AG10803 (cell line): ENCODE data around the gene C20orf204.
A peak's percentile ranks its signal among the peaks of the same experiment; 100 is the strongest.

ENCODE experiments used
- DNase-seq: peaks from one replicate; pipeline ENCODE4 v3.0.0; 2010; ENCODE audit warnings: low read depth
- H3K4me3 ChIP-seq: 2 replicates; pipeline ENCODE4 v1.5.1; 2011; ENCODE audit warnings: mild to moderate bottlenecking, low read length, control low read depth
- TF ChIP-seq, protein P1 (sequence below): conservative IDR thresholded peaks from 2 replicates; pipeline ENCODE4 v1.5.1; 2011; ENCODE audit warnings: mild to moderate bottlenecking, low read length, control low read depth, inconsistent platforms

C20orf204 gene

DNA sequence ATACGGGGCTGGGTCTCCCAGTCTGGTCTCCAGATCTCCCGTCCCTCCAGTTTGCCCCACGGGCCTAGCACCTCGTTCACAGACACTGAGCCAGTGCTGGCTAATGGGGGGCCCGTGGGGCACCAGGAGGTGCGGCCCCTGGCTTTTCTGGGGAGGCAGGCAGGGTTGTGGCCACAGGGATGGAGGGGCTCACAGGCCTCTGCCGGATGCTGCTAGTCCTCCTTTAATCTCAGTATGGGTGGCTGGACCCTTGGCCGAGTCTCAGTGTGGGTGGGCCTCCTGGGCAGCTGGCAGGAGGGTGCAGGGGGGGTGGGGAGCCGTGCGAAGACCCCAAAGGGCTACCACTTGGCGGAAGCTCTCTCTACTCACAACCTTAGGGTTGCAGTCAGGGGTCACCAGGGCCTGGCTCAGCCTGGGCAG is 15.1 kb downstream of the C20orf204 start:
- DNase-seq = no peak
- TF ChIP-seq, protein P1, sequence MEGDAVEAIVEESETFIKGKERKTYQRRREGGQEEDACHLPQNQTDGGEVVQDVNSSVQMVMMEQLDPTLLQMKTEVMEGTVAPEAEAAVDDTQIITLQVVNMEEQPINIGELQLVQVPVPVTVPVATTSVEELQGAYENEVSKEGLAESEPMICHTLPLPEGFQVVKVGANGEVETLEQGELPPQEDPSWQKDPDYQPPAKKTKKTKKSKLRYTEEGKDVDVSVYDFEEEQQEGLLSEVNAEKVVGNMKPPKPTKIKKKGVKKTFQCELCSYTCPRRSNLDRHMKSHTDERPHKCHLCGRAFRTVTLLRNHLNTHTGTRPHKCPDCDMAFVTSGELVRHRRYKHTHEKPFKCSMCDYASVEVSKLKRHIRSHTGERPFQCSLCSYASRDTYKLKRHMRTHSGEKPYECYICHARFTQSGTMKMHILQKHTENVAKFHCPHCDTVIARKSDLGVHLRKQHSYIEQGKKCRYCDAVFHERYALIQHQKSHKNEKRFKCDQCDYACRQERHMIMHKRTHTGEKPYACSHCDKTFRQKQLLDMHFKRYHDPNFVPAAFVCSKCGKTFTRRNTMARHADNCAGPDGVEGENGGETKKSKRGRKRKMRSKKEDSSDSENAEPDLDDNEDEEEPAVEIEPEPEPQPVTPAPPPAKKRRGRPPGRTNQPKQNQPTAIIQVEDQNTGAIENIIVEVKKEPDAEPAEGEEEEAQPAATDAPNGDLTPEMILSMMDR = no peak
- H3K4me3 ChIP-seq = no peak overlapping the region

DNA sequence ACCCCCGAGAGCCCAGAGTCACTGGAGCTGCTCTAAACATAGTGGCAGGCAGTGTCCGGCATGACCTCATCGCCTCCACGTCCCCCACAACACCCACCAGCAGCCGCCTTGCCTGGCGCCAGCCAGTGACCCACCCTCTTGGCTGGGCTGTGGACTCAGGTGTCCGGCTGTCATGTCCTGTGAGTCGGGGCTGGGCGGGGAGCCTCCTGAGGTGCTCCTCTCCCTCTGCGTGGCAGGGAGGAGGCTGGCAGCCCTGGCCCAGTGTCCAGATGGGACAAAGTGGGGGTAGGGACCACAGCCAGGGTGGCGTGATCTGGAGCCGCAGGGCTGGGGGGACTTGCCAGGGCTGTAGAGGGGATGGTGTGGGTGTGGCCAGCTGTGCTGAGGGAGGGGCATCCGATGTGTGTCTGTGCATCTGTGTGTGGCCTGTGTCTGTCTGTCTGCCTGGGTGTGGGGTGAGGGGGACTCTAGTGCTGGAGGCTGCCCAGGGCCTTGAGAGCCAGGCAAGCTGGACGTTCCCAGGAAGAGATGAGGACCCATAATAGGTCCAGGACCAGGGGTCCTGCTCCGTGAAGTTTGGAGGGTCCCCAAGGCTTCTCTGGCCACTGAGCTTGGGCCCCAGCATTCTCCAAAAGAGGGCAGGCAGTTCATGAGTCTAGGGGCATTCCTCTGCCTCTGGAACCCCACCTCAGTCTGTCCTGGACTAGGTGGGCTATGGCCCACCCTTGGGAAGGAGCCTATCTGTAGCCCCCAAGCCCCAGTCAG is 15.8 kb downstream of the C20orf204 start:
- no peak overlapping the region for H3K4me3 ChIP-seq
- TF ChIP-seq, protein P1 = no peak
- no peak for DNase-seq

DNA sequence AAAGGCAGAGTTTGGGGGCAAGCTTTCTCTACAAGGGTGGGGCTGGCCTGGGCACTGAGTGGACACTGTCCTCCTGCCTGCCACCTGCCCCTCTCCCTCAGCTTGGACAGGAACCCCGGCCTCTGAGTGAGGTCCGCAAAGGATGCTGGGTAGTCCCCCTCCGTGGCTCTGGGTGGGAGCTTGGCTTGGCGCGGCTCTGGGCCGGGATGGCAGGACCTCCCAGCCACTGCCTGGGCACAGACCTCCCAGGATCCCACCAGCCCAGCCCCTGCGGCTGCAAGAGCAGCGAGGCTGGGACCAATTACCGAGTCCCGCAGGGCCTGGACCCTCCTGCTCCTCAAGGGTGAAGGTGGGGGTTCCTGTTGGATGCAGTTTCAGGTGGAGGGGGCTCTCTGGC is 16.3 kb downstream of the C20orf204 start:
- TF ChIP-seq, protein P1 = no peak
- no peak overlapping the region for H3K4me3 ChIP-seq
- no peak for DNase-seq

DNA sequence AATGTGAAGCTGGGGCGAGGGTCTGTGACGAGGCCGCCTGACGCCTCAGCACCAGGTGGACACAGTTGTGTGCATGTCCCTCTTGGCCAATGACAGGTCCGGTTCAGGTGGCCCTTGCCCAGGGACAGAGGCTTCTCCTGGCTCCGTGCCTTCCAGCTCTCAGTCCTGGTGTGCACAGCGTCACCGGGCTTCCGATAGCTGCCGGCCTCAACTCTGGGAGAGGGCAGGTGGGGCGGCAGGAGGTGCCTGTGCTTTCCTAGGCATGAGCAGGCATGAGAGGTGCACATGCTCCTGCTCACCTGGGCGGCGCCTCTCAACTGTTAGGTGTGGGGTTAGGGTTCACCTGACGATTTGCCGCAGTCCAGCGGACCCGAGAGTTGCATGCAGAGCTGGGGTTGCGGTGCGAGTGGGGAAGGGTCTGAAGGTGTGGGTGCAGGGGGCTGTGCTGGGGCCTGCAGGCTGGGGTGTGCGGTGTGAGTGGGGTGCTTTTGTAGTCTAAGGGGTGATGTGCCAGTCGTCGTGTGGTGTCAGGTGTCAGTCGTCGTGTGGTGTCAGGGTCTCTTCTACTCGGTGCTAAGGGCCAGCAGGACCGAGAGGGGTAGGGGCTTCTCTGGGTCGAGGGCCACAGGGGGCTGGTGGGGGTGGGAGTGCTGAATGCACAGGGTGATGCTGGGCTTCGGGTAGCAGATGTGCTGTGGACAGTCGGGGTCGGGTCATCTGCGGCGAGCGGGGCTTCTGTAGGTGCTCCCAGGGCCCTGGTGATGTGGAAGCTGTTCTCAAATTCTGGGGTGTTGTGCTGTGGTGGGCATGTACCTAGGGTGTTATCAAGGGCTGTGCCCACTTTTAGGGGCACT is 17.2 kb downstream of the C20orf204 start:
- no peak overlapping the region for H3K4me3 ChIP-seq
- DNase-seq = no peak
- TF ChIP-seq, protein P1 = no peak

DNA sequence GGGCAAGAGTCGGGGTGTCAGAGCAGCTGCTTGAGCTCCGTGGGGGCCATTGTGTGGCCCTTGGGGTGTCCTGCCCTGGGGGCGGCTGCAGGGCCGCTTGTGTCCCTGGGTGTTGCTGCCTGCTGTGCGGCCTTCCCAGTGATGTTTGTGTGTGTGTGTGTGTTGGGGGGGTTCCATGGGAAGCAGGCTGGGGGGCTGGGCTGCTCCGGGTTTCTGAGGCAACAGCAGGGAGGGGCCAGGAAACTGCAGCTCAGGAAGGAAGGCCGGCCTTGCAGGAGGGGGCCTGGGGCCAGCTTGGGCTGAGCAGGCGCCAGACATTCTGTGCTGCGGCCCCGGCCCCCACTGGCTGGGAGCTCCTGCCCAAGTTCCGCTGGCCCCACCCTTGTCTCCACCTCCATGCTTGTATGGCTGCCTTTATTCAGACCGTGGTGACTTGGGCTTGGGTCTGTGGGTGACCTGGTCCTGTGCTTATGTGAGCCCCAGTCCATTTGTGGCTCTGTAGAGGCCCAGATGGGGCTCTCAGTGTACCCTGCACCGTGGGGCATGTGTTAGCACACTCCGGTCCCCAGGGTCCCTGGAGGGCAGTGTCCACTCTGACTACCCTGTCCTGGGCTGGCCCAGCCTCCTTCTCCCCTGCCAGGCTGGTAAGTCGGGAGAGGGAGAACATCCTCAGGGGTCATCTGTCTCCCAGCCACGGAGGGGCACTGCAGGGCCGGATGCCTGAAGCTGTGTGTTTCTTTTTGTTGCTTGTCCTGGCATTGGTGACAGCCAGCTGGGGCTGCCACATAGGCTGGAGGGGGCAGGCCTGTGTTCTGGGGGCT is 18.1 kb downstream of the C20orf204 start:
- TF ChIP-seq, protein P1 = peak; percentile 14; the same call in 1 of the 2 replicates
- no peak for DNase-seq
- H3K4me3 ChIP-seq = no peak overlapping the region

DNA sequence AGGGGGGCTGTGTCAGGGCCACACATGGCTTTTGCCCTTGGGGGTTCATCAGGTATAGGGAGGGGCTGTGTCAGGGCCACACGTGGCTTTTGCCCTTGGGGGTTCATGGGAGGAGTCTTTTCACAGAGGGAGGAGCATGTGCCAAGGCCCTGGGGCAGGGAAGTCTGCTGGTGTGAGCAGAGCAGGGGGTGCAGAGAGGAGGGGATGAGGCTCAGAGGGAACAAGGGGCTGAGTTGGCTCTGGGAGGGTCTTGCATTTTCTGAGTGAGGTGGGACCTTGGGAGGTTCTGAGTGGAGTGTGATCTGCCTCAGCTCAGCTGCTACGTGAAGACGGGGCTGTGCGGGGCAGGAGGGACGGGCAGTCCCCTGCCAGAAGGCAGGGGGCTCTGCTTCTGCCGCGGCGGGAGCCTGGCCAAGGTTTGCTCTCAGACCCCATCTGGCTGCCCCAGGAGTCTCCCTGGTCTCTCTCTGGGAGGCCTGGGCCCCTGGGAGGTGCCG is 19.5 kb downstream of the C20orf204 start:
- no peak for DNase-seq
- TF ChIP-seq, protein P1 = no peak
- H3K4me3 ChIP-seq = no peak overlapping the region
